GF-D8 (cell line): ENCODE data around the gene RBMY1A1.
"Not testable (repeated sequence)": the region's sequence is repeated elsewhere in the genome, so short reads cannot be mapped to it uniquely, and the experiment has no call there.

Source experiments
- DNase-seq: peaks from one replicate; lab custom pipeline; 2025; lab: John Stamatoyannopoulos, UW

Gene RBMY1A1

DNA sequence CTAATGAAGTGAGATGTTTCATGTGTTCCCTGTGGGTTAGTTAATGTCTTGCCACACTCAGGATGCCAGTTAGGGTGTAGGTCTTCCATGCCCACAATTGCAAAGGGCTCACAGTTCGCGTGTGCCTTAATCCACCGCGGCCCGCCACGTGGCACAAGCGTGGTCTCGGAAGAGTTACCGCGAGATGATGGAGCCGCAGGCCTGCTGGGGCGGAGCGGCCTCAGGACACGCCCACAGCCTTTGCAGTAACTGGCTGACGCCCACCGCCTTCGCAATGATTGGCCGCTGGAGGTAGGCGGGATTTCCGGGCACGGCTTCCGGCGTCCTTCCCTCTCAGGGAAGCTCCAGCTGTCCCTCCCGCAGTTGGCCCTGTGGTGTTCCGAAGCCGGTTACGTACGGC, at the start of gene RBMY1A1:
Gene RBMY1A1 (plus strand): TSS at position 301 of the 400 bp plus-strand sequence. CDS start 2,013 bp downstream, outside the sequence.
- DNase-seq: not testable (repeated sequence)

DNA sequence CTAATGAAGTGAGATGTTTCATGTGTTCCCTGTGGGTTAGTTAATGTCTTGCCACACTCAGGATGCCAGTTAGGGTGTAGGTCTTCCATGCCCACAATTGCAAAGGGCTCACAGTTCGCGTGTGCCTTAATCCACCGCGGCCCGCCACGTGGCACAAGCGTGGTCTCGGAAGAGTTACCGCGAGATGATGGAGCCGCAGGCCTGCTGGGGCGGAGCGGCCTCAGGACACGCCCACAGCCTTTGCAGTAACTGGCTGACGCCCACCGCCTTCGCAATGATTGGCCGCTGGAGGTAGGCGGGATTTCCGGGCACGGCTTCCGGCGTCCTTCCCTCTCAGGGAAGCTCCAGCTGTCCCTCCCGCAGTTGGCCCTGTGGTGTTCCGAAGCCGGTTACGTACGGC, 23.6 kb upstream of the RBMY1A1 start, which contains the start of gene RBMY1B:
Gene RBMY1B (plus strand): TSS at position 301 of the 400 bp plus-strand sequence. CDS start 2,013 bp downstream, outside the sequence.
- not testable (repeated sequence) for DNase-seq

DNA sequence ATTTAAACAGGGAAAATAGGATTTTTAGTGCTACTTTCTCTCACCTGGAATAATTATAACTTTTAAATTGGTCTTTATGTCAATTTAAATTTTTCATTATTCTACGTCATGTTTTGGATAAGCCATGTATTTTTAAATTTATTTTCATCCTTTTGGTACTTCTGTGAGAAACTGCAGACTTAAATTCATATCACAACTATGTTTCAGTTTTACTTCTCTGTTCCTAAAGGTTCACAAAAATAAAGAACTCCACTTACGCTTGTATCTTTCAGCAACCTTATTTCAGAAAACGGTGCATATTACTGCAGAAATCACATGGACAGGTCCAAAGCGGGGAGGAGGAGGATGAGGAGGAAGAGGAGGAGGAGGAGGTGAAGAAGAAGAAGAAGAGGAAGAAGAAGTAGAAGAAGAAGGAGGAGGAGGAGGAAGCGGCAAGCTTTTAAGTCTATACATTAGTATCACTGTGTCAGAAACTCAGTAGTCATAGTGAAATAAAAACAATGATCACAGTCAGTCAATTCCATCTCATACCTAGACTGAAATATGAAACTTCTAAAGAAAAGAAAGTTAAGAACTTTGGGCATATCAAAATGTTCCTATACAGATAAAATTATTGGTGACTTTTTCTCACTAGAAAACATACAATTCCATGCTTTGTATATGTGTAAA, 24.8 kb downstream of the RBMY1A1 start:
- not testable (repeated sequence) for DNase-seq

DNA sequence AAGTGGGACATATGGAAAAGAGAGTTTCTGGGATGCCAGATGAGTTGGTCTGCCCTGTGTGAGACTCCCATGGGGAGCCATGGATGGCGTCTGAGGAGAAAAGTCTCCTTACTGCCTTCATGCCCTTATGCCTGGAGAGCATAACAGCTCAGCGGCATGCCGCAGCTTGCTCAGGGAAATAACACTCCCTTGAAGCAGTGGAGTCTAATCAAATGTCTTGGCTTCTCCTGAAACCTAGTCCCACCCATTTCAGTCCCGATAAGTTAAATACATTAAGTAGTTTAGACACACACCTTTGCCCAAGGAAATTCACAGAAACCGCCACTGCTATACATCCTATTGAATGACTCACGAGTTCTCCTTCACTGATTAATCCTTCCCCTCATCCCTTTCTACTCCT, 50.8 kb downstream of the RBMY1A1 start:
- no peak for DNase-seq

DNA sequence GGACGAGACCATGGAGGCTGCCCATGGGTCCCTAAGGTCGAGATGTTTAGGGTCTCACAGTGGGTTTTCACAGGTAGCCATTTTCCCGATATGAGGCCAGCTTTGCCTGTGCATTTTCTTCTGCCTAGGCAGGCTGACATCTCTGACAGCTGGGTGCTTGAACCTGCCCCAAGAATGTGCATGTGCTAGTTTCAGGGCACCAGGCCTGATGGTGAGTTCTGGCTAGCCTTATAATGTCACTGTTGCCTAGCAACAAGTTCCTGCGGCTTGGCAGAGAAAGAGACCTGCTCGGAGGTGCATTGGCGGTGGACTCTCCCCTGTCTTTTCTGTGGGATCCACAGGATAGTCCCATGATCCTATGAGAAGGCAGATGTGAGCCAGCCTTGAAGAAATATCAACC, 51.8 kb downstream of the RBMY1A1 start:
- not testable (repeated sequence) for DNase-seq

DNA sequence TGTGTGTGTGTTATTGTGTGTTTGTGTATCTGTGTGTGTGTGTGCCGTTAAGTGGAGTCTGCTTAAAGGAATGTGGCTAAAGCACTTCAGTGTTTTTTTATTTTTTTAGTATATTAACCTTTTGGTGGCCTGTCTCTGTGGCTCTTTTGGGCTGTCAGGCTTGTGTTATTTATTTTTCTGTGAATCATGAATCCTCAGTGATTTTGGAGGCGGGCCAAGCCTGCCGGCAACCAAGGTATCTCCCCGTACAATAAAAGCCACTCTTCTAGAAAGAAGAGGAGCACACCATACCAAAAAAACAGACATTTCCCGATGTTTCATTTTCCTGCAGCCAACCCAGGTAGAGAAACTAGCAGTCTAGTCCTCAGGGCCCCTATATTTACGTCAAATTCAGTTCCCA, 57.4 kb downstream of the RBMY1A1 start:
- DNase-seq: no peak

DNA sequence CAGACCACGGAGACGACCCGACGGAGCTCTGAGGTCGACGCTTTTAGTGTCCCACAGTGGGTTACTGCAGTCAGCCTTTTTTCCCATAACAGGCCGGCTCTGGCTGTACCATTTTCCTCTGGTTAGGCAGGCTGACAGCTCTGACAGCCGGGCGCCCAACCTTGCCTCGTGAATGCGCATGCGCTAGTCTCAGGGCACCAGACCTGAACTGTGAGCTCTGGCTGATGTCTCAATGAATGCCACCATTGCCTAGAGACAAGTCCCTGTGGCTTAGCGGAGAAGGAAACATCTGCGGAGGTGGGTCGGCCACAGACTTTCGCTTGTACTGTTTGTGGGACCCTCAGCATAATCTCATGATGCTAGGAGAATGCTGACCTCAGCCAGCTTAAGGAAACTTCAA, 61.6 kb downstream of the RBMY1A1 start:
- DNase-seq: not testable (repeated sequence)
